GM19324 (cell line): Measurements from ENCODE around the gene TRAF1.

Experiments
- ATAC-seq: cut with Tn5 transposase; IDR thresholded peaks from one replicate; pipeline ENCODE4 v1.9.1; 2021; ENCODE audit warnings: mild to moderate bottlenecking, moderate library complexity; ENCODE audit not compliant: unreplicated experiment, low FRiP score

The TRAF1 gene

DNA sequence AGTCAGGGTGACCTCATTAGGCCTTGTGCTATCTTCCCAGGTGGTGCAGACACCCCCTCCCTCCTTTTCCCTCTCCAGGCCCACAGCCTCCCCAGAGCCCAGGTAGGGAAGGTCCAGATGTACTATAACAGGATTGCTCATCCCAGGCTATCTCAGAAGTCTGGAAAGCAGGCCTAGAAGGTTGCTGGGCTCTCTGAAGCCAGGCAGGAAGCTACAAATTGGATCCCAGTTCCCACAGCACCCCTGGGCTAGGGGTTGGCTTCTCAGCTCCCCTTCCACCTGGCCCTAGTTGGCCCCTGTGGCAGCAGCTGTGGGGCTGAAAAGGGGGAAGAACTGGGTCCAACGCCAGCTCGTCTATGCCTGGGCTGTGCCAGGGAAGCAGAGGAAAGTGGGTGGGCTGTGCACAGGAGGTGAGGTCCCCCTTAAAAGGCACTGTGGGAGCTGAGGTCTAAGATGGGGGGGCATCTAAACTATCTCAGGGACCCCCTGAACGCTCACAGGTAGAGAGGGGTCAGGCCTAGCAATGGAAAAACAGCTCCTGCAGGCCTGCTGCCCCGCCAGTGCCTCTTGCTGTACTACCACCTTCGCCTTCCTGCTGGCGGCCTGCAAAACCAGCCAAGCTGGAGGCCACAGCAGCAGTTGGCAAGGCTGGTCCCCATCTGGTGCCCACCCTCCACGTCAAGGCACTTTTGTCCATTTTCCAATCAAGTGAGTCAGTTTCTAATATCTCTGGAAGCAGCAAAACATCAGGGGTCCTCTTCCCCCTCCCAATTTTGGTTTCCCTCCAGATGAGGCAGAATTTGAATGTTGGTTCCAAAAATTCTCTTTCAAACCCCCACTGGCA, 70.5 kb downstream of the TRAF1 start:
- no peak for ATAC-seq

DNA sequence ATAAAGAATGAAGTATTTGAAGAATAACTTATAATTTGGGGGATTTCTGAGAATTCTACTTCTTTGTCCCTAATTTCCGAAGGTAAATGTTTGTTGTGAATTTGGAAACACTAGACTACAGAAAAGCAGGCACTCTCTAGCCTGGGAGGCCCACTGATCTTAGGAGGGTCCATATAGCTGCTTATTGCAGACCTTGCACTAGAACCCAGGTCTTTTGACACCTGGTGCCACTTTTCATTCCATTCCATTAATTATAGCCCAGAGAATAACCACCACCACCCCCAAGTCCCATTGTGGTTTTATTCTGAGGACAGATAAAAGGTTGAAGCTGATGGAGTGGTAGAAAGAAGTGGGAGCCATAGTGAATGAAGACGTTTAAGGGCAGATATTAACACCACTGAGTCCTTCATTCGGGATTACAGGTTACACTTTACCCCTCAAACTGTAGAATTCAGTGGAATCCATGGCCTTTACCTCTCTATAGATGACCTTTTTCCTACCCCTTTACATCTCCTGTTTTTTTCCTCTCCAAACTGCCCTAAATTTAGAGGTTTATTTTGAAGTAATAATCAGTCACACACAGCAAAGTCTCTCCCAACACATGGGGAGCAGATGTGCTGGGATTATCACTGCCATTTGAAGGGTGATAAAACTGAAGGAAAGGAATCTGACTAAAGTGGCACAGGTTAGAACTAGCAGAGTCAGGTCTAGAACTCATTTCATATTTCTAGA, 71.8 kb downstream of the TRAF1 start:
- ATAC-seq: no peak

DNA sequence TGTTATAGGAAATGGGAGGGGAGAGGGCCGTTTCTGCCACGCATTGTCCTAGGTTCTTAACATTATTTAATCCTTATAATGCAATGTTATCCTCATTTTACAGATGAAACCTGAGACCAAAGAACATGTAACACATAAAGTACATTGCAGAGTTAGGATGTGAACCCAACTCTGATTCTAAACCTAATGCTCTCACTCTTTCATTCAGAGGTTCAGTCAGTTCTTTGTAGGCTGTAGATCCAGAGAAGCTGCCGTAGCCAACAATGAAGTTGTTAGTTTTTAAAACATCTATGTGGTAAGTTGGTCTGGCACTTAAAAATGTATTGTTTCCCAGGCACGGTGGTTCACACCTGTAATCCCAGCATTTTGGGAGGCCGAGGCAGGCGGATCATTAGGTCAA, 73.4 kb downstream of the TRAF1 start:
- no peak for ATAC-seq
